ENCODE data around the gene DSCAM.
"Not testable (repeated sequence)": the region's sequence is repeated elsewhere in the genome, so short reads cannot be mapped to it uniquely, and the experiment has no call there.

The DSCAM gene

GRCh38 chr21:40073642-40074041 is 773.3 kb downstream of the DSCAM start:
- no peak for DNase-seq

DNA sequence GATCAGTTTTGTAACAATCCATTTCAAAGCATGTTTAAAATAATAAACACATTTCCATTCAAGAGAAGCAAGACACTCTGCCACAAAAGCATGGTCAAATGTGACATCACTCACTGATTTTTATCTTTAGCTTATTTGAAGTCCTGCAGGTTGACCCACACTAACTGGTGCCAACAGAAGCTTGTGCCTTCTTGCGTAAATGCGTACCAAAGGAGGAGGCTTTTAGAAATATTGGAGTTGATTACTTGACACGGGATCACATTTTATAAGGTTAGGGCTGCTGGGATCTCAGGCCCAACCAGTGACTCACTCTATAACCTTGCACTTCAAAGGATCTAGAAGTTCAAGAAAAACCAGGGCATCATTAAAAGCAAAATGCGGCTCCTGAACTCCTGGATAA is 776.1 kb downstream of the DSCAM start:
- no peak for DNase-seq

- no peak for DNase-seq
Observed at GRCh38 chr21:40067751-40068150, 779.2 kb downstream of the DSCAM start.

DNA sequence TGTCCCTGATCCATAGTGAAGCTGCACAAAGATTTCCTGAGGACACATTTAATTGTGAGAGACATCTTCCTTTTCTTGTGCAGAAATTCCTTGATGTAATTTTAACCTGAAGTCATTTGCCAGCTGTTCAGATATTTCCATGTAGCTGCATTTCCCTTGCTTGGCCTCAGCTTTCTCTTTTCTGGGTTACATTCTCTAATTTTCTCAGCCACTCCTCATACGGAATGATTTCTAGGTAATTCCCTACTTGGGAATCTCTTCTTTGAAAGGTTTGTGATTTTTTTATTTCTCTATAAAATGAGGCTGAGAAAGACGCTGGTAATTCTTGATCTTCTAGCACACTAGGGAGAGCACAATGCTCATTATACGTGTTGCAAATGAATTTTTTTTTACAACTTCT is 780.7 kb downstream of the DSCAM start:
- no peak for DNase-seq

GRCh38 chr21:40060083-40060677 is 786.8 kb downstream of the DSCAM start:
- no peak for DNase-seq

GRCh38 chr21:40057331-40057730 is 789.6 kb downstream of the DSCAM start:
- DNase-seq = no peak

- DNase-seq = no peak
Observed at GRCh38 chr21:40056031-40056430, 790.9 kb downstream of the DSCAM start.

DNA sequence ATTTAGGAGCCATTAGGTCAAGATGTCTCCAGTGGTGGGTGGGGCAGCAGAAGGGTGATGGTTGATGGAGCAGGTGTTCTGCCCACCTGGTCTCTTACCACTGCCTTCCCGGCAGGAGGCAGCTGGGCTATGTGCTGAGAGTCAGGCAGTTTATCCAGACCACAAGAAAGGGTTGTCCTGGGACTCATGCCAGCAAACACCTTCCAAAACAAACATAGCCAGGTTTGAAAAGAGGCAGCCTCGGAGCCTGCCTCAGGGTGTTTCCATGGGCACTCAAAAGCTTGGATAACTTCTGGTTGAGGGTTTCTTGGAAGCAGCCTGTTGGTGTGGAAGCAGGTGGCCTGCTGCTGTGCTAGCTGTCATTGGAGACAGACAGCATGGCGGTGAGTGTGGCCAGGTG is 792.6 kb downstream of the DSCAM start:
- DNase-seq = no peak

DNA sequence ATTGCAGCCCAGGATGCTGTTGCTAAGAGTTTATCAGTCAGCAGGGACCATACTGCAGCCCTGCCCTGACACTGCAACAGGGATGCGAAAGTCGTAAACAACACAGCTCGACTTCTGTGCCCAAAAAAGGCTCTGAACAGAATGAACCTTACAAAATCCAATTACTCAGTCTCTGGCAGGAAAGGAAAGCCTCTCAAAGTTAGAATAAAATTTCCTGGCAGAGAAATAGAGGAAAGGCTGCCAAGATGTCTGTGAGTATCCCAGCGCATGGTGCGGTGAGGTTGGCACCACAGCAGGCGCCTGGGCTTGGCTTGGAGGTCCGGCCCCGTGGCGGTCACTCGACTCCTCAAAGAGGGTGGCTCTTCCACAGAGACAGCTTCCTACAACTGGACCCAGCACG is 794.0 kb downstream of the DSCAM start:
- no peak for DNase-seq

DNA sequence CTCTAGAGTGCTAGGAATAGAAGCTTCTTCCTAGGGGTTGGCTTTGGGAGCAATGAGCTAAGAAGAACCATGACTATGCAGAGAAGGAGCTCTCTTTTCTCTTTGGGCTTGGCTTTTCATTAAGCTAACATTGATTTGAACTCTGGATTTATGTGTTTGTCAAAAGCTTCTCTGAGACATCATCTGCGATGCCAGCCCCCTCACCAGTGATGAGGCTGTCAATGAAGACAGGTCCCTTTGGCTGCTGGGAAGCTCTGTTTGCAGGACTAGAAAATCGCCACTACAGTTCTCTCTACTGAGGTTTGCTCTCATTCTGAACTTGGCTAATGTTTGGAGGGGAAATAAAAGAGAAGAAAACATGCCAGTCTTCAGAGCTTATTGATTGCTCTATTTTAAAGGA is 794.7 kb downstream of the DSCAM start:
- DNase-seq = no peak

GRCh38 chr21:40051801-40052200 is 795.2 kb downstream of the DSCAM start:
- DNase-seq = no peak

DNA sequence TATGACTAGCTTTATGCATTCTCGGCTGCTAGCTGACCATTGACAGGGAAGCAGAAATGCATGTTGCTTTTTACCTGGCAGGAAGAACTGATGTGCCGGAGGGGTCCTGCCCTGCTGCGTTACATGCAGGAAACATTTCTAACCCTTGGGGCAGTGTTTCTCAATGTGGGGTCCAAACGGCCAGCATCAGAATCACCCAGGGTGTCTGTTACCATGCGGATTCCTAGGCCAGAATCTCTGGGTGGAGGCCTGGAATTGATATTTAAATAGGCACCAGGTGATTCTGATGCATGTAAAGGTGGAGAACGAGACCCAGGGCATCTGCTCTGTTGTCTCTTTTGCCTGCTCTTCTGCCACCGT is 797.0 kb downstream of the DSCAM start:
- no peak for DNase-seq

- peak; percentile 83 for DNase-seq
Observed at GRCh38 chr21:40049031-40049930, 797.7 kb downstream of the DSCAM start.

DNA sequence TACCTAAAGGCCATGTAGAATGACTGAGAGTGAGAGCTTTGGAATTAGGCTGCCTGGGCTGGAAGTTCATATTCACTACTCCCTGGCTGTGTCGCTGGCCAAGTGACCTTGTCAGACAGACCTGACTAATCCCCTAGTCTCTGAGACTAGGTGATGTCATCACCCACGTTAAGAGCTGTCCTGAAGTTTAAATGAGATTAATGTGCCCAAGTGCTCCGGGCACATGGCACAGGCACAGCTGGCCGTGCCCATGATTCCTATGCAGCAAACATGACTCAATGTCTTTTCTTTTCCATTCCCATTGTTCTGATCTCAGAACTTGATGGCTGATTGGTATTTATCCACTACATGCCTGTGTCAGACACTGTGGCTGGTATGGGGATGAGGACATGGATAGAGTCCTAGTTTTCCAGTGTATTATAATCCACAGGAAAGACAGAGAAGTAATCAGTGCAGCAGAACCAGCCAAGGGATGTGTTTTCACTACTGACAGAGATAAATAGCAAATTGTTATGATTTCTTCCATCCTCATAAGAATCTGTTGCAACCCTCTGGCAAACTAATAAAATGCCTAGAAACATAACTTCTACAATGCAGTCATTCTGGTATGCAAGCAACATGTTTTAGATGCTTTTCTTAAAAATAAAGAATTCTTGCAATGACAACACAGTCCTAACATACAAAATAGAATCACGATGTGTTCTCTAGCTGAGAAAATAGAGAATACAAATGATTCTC is 798.8 kb downstream of the DSCAM start:
- DNase-seq = peak; percentile 22

DNA sequence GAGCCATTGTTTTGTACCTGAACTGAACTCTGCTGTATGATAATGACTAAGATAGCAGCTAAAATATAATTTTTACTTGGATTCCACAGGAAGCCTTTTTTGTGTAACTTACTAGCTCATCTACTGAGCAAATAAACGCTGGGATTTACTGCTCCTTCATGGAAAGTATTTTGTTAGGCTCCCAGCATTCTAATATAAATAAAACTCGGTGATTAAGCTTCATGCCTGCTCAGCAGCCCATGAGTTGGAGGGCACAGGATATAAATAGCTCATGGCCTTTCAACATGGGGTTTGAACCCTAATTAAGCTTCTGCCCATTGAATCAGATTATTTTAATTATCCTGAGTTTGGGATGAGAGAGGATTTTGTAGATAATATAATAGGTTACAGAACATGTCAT is 799.7 kb downstream of the DSCAM start:
- DNase-seq = peak; percentile 4

- no peak for DNase-seq
Observed at GRCh38 chr21:40043866-40044265, 803.1 kb downstream of the DSCAM start.

DNA sequence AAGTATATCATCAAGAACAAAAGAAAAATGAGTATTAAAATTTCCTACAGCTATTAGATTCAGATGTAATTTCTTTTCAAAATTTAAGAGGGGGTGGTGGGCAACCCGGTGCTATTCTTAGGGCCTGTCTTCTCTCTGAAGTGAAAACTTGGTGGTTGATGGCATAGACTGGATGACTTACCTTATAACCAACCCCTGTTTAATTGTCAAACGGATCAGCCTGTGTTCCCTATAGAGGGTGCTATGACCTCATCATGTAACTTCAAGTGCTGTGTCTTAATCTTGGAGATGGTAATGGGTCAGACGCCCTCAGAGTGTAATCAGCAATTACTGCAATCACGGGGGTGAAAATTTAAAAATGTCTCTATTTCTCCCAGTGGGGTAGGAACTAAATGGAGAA is 803.5 kb downstream of the DSCAM start:
- DNase-seq = no peak

GRCh38 chr21:40041446-40041845 is 805.5 kb downstream of the DSCAM start:
- DNase-seq = no peak

DNA sequence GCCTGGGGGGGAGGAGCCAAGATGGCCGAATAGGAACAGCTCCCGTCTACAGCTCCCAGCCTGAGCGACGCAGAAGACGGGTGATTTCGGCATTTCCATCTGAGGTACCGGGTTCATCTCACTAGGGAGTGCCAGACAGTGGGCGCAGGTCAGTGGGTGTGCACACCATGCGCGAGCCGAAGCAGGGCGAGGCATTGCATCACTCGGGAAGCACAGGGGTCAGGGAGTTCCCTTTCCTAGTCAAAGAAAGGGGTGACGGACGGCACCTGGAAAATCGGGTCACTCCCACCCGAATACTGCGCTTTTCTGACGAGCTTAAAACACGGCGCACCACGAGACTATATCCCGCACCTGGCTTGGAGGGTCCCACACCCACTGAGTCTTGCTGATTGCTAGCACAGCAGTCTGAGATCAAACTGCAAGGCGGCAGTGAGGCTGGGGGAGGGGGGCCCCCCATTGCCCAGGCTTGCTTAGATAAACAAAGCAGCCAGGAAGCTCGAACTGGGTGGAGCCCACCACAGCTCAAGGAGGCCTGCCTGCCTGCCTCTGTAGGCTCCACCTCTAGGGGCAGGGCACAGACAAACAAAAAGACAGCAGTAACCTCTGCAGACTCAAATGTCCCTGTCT is 813.7 kb downstream of the DSCAM start:
- DNase-seq = not testable (repeated sequence)

GRCh38 chr21:40029888-40030287 is 817.1 kb downstream of the DSCAM start:
- DNase-seq = no peak

- not testable (repeated sequence) for DNase-seq
Observed at GRCh38 chr21:40028393-40028792, 818.6 kb downstream of the DSCAM start.

DNA sequence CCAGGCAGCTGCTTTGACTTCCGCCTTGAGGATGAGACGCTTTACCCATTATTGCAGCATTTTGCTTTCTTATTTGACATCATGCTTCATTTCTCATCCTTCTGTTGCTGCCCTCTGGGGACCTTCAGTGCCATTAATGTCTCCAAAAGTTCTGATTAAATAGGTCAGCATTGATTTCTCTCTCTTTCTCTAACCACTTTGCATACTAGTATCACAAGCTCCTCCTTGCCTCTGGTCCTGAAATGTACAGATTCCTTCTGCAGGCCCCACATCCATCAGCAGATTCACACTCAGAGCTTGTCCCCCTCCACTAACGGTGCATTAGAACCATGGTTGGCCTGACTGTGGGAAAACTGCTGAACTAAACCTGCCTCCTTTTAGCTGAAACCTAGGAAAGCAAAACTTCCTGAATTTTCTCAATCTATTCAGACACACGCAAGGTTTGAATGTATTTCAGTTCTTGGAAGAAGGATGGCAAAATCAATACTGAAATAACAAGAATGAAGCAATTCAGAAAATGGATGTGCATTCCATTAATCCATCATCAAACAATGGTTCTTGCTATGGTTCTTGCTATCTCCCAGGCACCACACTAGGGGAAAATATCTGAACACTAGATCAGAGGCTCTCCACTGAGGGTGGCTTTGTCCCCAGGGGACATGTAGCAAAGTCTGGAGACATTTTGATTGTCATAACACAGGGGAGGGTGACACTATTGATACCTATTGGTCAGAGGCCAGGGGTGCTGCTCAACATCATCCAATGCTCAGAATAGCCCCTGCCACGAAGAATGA is 825.2 kb downstream of the DSCAM start:
- DNase-seq = no peak

GRCh38 chr21:40020651-40021050 is 826.3 kb downstream of the DSCAM start:
- DNase-seq = no peak
